CD4-positive, alpha-beta T cell treated with Interleukin-21 for 1 hour (primary cell): ENCODE data around the gene WNT9A.
"Not testable (repeated sequence)": the region's sequence is repeated elsewhere in the genome, so short reads cannot be mapped to it uniquely, and the experiment has no call there.

Source experiments
- DNase-seq: peaks from one replicate; pipeline ENCODE4 v3.0.0-alpha.2; 2020

WNT9A gene

DNA sequence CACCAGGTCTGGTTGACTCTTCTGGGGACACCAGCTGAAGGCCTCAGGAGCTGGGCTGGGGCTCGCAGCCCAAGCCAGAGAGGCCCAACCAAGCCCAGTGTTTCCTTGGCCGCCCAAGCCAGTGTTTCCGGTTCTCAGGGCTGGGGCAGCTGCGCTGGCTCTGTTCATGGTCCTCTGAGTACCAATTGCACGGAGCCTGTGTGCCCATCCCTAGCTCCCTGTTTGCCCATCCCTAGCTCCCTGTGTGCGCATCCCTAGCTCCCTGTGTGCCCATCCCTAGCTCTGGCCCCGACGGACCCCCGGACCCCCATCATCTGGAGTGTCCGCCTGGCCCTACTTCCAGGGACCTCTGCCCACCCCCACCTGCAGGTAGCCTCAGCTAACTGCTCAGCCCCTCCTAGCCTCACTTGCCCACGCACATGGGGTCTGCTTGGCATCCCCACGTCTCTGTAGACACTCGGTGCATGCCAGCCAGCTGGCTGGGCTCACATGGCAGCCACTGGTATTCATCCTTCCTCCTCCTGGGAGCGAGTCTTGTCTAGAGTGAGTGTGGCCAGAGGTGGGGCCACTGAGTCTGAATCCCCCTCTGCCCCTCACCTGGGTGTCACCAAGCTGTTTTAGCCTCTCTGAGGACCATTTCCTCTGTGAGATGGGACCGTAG, 64.0 kb downstream of the WNT9A start:
- no peak for DNase-seq

DNA sequence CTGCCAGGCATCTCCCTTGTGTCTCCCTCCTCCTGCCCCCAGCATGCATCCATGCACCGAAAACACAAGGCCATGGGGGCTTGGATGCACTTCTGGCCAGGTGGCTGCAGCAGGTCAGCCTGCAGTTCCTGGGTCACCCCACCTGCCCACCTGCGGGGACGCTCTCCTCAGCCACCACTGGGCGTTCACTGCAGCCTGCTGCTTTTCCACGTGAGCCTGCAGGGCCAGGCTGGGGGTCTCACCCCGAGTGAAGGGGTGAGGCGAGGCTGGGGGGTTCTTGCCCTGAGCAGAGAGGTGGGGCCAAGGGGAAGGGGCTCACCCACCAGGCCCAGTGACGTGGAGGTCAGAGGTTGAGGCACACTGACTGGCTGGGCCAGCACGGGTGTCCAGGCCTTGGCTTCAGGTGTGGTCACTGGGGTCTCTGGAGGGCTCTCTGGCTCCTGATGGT, 64.6 kb downstream of the WNT9A start:
- no peak for DNase-seq

DNA sequence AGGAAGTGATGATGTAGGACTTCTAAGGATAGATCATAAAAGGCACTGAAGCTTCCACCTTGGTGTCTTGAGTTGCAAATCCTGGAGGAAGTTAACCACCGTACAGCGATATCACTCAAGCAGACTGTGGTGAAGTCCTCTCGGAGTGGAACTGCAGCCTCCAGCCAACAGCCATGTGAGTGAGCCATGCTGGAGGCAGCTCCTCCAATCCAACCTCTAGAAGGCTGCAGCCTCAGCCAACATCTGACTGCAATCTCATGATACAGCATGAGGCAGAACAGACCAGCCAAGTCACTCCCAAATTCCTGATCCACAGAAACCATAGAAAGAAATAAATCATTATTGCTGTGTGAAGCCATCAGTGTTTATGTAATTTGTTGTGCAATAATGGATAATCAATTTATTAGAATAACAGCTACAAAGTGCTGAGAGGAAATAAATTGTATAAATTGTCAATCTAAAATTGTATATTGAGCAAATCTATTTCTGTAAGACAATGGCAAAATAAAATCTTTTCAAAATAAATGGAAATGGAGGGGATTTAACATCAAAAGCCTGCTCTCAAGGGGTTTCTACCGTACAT, 67.3 kb downstream of the WNT9A start:
- DNase-seq, result no peak

DNA sequence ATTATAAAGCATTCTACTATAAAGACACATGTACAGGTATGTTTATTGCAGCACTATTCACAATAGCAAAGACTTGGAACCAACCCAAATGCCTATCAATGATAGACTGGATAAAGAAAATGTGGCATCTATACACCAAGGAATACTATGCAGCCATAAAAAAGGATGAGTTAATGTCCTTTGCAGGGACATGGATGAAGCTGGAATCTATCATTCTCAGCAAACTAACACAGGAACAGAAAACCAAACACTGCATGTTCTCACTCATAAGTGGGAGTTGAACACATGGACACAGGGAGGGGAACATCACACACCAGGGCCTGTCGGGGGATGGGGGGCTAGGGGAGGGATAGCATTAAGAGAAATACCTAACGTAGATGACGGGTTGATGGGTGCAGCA, 69.9 kb downstream of the WNT9A start:
- not testable (repeated sequence) for DNase-seq

DNA sequence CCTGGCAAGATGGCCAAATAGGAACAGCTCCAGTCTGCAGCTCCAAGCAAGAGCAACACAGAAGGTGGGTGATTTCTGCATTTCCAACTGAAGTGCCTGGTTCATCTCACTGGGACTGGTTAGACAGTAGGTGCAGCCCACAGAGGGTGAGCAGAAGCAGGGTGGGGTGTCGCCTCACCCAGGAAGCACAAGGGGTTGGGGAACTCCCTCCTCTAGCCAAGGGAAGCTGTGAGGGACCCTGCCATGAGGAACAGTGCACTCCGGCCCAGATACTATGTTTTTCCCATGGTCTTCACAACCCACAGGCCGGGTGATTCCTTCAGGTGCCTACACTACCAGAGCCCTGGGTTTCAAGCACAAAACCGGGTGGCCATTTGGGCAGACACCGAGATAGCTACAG, 75.8 kb downstream of the WNT9A start:
- not testable (repeated sequence) for DNase-seq

DNA sequence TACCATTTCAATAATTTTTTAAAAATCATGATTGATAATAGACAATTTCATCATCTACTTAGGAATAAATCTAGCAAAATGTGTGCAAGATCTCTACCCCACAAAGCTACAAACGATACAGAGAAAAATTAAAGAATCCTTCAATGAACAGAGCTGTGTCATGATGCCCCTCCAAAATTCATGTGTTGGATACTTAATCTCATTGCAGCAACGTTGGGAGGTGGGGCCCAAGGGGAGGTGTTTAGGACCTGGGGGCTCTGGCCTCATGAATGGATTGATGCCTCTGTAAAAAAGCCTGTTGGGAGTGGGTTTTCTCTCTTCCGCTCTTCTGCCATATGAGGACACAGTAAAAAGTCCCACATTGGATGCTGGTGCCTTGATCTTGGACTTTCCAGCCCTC, 77.4 kb downstream of the WNT9A start:
- no peak for DNase-seq

DNA sequence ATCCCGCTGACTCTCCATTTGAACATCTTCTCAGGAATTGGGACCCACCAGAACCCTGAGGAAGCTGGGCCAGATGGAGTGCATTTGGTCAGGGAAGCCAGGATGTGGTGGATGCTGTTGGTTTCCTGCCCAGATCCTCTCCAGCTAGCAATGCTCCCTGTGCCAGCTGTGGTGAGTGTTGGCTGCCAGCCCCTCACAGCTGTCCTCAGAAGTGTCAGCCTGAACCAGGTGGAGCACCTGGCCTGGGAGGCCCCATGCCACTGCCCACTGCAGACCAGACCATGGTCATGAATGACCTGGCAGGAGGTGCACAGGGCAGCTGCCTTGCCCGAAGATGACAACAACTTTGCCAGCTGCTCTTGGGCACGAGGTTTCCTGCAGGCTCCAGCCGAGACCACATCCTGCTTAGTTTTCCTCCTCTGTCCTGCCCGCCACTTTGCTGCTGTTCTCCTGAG, 77.9 kb downstream of the WNT9A start:
- peak; percentile 27 for DNase-seq

GRCh38 chr1:227869279-227869842, 78.4 kb downstream of the WNT9A start:
- no peak for DNase-seq
